GM12878 (cell line): ENCODE results near the gene BDKRB2. TPM values are rescaled to one million over a fixed set of nuclear protein-coding genes. Genes with fewer than 3 reads are reported as not detected.

Experiments
- ATAC-seq: fragments of 200-7000 bp; cut with Tn5 transposase; 3 replicates; pipeline ENCODE4 v1.9.1; 2020; ENCODE audit warnings: mild to moderate bottlenecking, moderate library complexity
- BruUV-seq: library from RNA; stranded (reverse); fragments of 400-500 nt; replicated peaks from 2 replicates; lab custom pipeline; 2021; lab: Mats Ljungman, UMichigan
- CTCF ChIA-PET: fragments of 300-600 bp; sonication (Branson Sonifier 250); formaldehyde crosslinking; extraction: SDS; loops from one replicate; lab custom pipeline; 2021; ENCODE audit warnings: inconsistent platforms; lab: Yijun Ruan, JAX
- POLR2A ChIA-PET: fragments of 350-600 bp; formaldehyde crosslinking; extraction: SDS; loops from one replicate; lab custom pipeline; 2021; ENCODE audit warnings: inconsistent platforms; lab: Charles Lee
- RAD21 ChIA-PET: fragments of 300-600 bp; sonication (Branson Sonifier 250); formaldehyde crosslinking; loops from one replicate; lab custom pipeline; 2023; ENCODE audit warnings: antibody characterized with exemption; ENCODE audit not compliant: unreplicated experiment; lab: Charles Lee
- SMC1A ChIA-PET: fragments of 300-600 bp; sonication (Branson Sonifier 250); formaldehyde crosslinking; loops from one replicate; lab custom pipeline; 2023; ENCODE audit not compliant: unreplicated experiment, uncharacterized antibody; lab: Charles Lee
- DNase-seq: peaks from one replicate; pipeline ENCODE4 v3.0.0-alpha.2; 2011; ENCODE audit warnings: low read depth, low spot score
- FAIRE-seq: peaks from 3 replicates; lab custom pipeline; 2011; peaks lifted over from hg19 to GRCh38; lab: Jason Lieb, UNC
- H2AFZ ChIP-seq: 2 replicates; pipeline ENCODE4 v1.6.0; 2011; ENCODE audit warnings: low read depth, low read length, control low read depth; ENCODE audit not compliant: control insufficient read depth
- H3K27ac ChIP-seq: 2 replicates; pipeline ENCODE4 v1.5.1; 2011; ENCODE audit warnings: control low read depth; ENCODE audit not compliant: control insufficient read depth, insufficient read depth
- H3K27me3 ChIP-seq, 2 experiments: replicated peaks in 1 of 2; 2 replicates each; pipeline versions ENCODE4 v1.6.0 to v1.6.1; 2011; ENCODE audit warnings: low read length in 1 of 2; ENCODE audit not compliant: control insufficient read depth in 2 of 2, insufficient read depth in 2 of 2
- H3K36me3 ChIP-seq, 2 experiments: 2 replicates each; pipeline ENCODE4 v1.5.1; 2011; ENCODE audit warnings: low read length in 1 of 2; ENCODE audit not compliant: control insufficient read depth in 2 of 2, insufficient read depth in 2 of 2
- H3K4me1 ChIP-seq: 2 replicates; pipeline ENCODE4 v1.6.1; 2011; ENCODE audit warnings: mild to moderate bottlenecking, low read length, moderate library complexity, mixed read lengths; ENCODE audit not compliant: control insufficient read depth, insufficient read depth
- H3K4me2 ChIP-seq: 2 replicates; pipeline ENCODE4 v1.6.0; 2011; ENCODE audit warnings: control low read depth; ENCODE audit not compliant: control insufficient read depth, insufficient read depth
- H3K4me3 ChIP-seq: fragments of 200-600 bp; sonication (generic); 2 replicates; pipeline ENCODE4 v1.5.1; 2016
- H3K79me2 ChIP-seq: 2 replicates; pipeline ENCODE4 v1.6.0; 2011; ENCODE audit warnings: low read length; ENCODE audit not compliant: control insufficient read depth, insufficient read depth
- H3K9ac ChIP-seq: 2 replicates; pipeline ENCODE4 v1.8.0; 2011; ENCODE audit warnings: low read length, control low read depth, mixed read lengths; ENCODE audit not compliant: control insufficient read depth, insufficient read depth
- H3K9me3 ChIP-seq: replicated peaks from 3 replicates; pipeline ENCODE4 v1.5.1; 2011; ENCODE audit warnings: mild to moderate bottlenecking, low read length; ENCODE audit not compliant: control insufficient read depth, insufficient read depth
- H4K20me1 ChIP-seq: 2 replicates; pipeline ENCODE4 v1.6.0; 2011; ENCODE audit not compliant: control insufficient read depth, insufficient read depth
- BCL11A ChIP-seq: IDR thresholded peaks from 2 replicates; pipeline ENCODE4 v1.6.1; 2011; ENCODE audit warnings: low read depth, low read length
- IRF5 ChIP-seq: fragments of 450-650 bp; IDR thresholded peaks from 2 replicates; pipeline ENCODE4 v1.6.1; 2017; ENCODE audit warnings: borderline replicate concordance
- MEF2A ChIP-seq: IDR thresholded peaks from 2 replicates; pipeline ENCODE4 v1.6.1; 2011; ENCODE audit warnings: low read depth, mild to moderate bottlenecking, low read length, moderate library complexity; ENCODE audit not compliant: insufficient read depth
- MYC ChIP-seq: IDR thresholded peaks from 2 replicates; pipeline ENCODE4 v1.6.1; 2011; ENCODE audit warnings: mild to moderate bottlenecking, low read length, moderate library complexity, inconsistent platforms; ENCODE audit not compliant: insufficient read depth, insufficient replicate concordance, insufficient read length, severe bottlenecking
- PML ChIP-seq: IDR thresholded peaks from 2 replicates; pipeline ENCODE4 v1.6.1; 2012; ENCODE audit warnings: low read length, inconsistent platforms
- RAD21 ChIP-seq: IDR thresholded peaks from 2 replicates; pipeline ENCODE4 v1.6.1; 2011; ENCODE audit warnings: mild to moderate bottlenecking, low read depth, low read length, moderate library complexity; ENCODE audit not compliant: insufficient read depth
- TBL1XR1 ChIP-seq: IDR thresholded peaks from 2 replicates; pipeline ENCODE4 v1.6.1; 2012; ENCODE audit warnings: low read depth, low read length, improper control_type of control experiment
- ZBTB33 ChIP-seq: fragments of 450-650 bp; IDR thresholded peaks from 2 replicates; pipeline ENCODE4 v1.6.1; 2017; ENCODE audit warnings: mild to moderate bottlenecking
- ZBTB40 ChIP-seq: fragments of 450-650 bp; IDR thresholded peaks from 2 replicates; pipeline ENCODE4 v1.6.1; 2016; ENCODE audit warnings: mild to moderate bottlenecking, moderate library complexity, borderline replicate concordance
- WGBS: methylation state at CpG from one replicate; pipeline ENCODE4 v1.1.6; 2016; ENCODE audit warnings: low lambda C conversion rate; ENCODE audit not compliant: insufficient replicate concordance, insufficient coverage; ENCODE audit errors: missing lambda C conversion rate; 5-methylcytosine and 5-hydroxymethylcytosine counted together
- in situ Hi-C: fragments of 300-500 bp; cut with MboI; formaldehyde crosslinking; loops from 9 replicates; pipeline ENCODE4 v1.14.3; 2018; ENCODE audit warnings: mixed read lengths
- intact Hi-C: fragments of 100-400 bp; cut with micrococcal nuclease; formaldehyde crosslinking; loops from one replicate; pipeline ENCODE4 v1.14.2; 2022; ENCODE audit not compliant: unreplicated experiment
- polyA plus RNA-seq, 11 experiments: library from polyadenylated mRNA; depleted of rRNA in 4 of 11; unstranded in 6 of 11; stranded (reverse) in 5 of 11; fragments of >200 nt; fragmentation: Nextera tagmentation in 4 of 11; fragmentation: Illumina TruSeq in 1 of 11; extraction: Ambion mirVana in 4 of 11; extraction: Trizol in 1 of 11; gene quantifications; 1 replicate in 1 of 11; 2 replicates in 10 of 11; pipeline versions ENCODE4 v1.2.1 to v1.2.3, GENCODE V29; 2011 to 2016; ENCODE audit warnings: inconsistent platforms in 2 of 11, missing spikeins in 2 of 11, low read depth in 1 of 11
- total RNA-seq, 4 experiments: library from RNA; depleted of rRNA in 3 of 4; stranded (reverse); fragments of >200 nt in 3 of 4; fragmentation: Illumina TruSeq in 1 of 4; extraction: Trizol in 1 of 4; gene quantifications; 2 replicates each; pipeline versions ENCODE4 v1.2.1 to v1.2.3, GENCODE V29; 2013 to 2021
- TF ChIP-seq, protein P1 (sequence below): IDR thresholded peaks from 2 replicates; pipeline ENCODE4 v1.6.1; 2011; ENCODE audit warnings: borderline replicate concordance, low read depth, mild to moderate bottlenecking, moderate library complexity, mixed read lengths, low read length; ENCODE audit not compliant: insufficient read depth; ENCODE audit errors: extremely low read length

BDKRB2 gene
- total and polyA plus RNA-seq, 10 of the 15 experiments (the other 5 are each of a cell fraction or from before 2014, with no cell fraction given) = 0.08 TPM; not detected in 9

- ATAC-seq (no peak), DNase-seq (no peak), FAIRE-seq (no peak)
- TF ChIP-seq ZBTB40 = no peak
- no peak for TF ChIP-seq PML
- no peak for TF ChIP-seq BCL11A
- TF ChIP-seq IRF5 = no peak
- no peak for TF ChIP-seq MYC
- TF ChIP-seq MEF2A = no peak
- no peak for TF ChIP-seq TBL1XR1
- TF ChIP-seq, protein P1, sequence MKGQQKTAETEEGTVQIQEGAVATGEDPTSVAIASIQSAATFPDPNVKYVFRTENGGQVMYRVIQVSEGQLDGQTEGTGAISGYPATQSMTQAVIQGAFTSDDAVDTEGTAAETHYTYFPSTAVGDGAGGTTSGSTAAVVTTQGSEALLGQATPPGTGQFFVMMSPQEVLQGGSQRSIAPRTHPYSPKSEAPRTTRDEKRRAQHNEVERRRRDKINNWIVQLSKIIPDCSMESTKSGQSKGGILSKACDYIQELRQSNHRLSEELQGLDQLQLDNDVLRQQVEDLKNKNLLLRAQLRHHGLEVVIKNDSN = no peak
- no peak for TF ChIP-seq RAD21
- TF ChIP-seq ZBTB33 = no peak
- Histone ChIP-seq H3K9ac (no peak overlapping the region), H3K36me3 (no peaks in the 10 kb centered on the region), H4K20me1 (no peaks in the 10 kb centered on the region), H3K4me2 (no peak overlapping the region), H3K27me3 (no peaks in the 10 kb centered on the region; a peak in 2 of 4 replicates), H3K27ac (no peak overlapping the region), H3K4me3 (no peak overlapping the region), H2AFZ (no peak overlapping the region), H3K9me3 (no peaks in the 10 kb centered on the region), H3K79me2 (no peaks in the 10 kb centered on the region), H3K4me1 (no peaks in the 10 kb centered on the region)
- POLR2A ChIA-PET = no interaction called here
- SMC1A ChIA-PET = no interaction called here
- intact Hi-C loops = no loop called here
- CTCF ChIA-PET = interaction anchor here (0.6 kb wide), 1 partner anchor 17 kb away, joined by 3 read pairs; no protein-coding TSS in a partner anchor
- RAD21 ChIA-PET = no interaction called here
- 36% methylated on average over 4 of the region's 4 CpGs for WGBS
- in situ Hi-C loops = no loop called here
- BruUV-seq = no TSS peak
Measured at GRCh38 chr14:96160913-96161310, 43.7 kb upstream of the BDKRB2 start.
